Liver (tissue), 3 donors: Measurements from ENCODE around the gene SEPHS1.

ENCODE experiments used
- EGR1 ChIP-seq, 2 donors: IDR thresholded peaks; 2 replicates each; pipeline ENCODE4 v1.6.1; 2016 to 2018; ENCODE audit warnings: antibody characterized with exemption in 2 of 2, low read depth in 2 of 2
- GABPA ChIP-seq, 2 donors: IDR thresholded peaks in 1 of 2; conservative IDR thresholded peaks in 1 of 2; 2 replicates each; pipeline ENCODE4 v1.6.1; 2016; ENCODE audit warnings: antibody characterized with exemption in 2 of 2, mild to moderate bottlenecking in 1 of 2, moderate library complexity in 1 of 2
- HNF4A ChIP-seq, 2 donors: conservative IDR thresholded peaks; 2 replicates each; pipeline ENCODE4 v1.6.1; 2016; ENCODE audit warnings: antibody characterized with exemption in 2 of 2, mild to moderate bottlenecking in 2 of 2
- RAD21 ChIP-seq, 2 donors: IDR thresholded peaks; 2 replicates each; pipeline ENCODE4 v1.6.1; 2016; ENCODE audit warnings: antibody characterized with exemption in 2 of 2, mild to moderate bottlenecking in 2 of 2
- RXRA ChIP-seq, 2 donors: IDR thresholded peaks; 2 replicates each; pipeline ENCODE4 v1.6.1; 2017 to 2018; ENCODE audit warnings: antibody characterized with exemption in 2 of 2, mild to moderate bottlenecking in 1 of 2
- SP1 ChIP-seq: IDR thresholded peaks from 2 replicates; pipeline ENCODE4 v1.6.1; 2018; ENCODE audit warnings: antibody characterized with exemption, mild to moderate bottlenecking
- TAF1 ChIP-seq: conservative IDR thresholded peaks from 2 replicates; pipeline ENCODE4 v1.6.1; 2016; ENCODE audit warnings: antibody characterized with exemption, mild to moderate bottlenecking
- TF ChIP-seq, protein P1 (sequence below): IDR thresholded peaks from 2 replicates; pipeline ENCODE4 v1.6.1; 2016; ENCODE audit warnings: antibody characterized with exemption, mild to moderate bottlenecking
- TF ChIP-seq, protein P2 (sequence below): IDR thresholded peaks from 2 replicates; pipeline ENCODE4 v1.6.1; 2016; ENCODE audit warnings: antibody characterized with exemption
- TF ChIP-seq, protein P3 (sequence below): fragments of 150-350 bp; IDR thresholded peaks from 2 replicates; pipeline ENCODE4 v1.5.1; 2017; ENCODE audit warnings: improper control_type of control experiment, low read depth, low read length; ENCODE audit not compliant: missing input control
- TF ChIP-seq, protein P4 (sequence below): IDR thresholded peaks from 2 replicates; pipeline ENCODE4 v1.6.1; 2016; ENCODE audit warnings: antibody characterized with exemption
- donor health status: healthy.
- donor health status: healthy.

DNA sequence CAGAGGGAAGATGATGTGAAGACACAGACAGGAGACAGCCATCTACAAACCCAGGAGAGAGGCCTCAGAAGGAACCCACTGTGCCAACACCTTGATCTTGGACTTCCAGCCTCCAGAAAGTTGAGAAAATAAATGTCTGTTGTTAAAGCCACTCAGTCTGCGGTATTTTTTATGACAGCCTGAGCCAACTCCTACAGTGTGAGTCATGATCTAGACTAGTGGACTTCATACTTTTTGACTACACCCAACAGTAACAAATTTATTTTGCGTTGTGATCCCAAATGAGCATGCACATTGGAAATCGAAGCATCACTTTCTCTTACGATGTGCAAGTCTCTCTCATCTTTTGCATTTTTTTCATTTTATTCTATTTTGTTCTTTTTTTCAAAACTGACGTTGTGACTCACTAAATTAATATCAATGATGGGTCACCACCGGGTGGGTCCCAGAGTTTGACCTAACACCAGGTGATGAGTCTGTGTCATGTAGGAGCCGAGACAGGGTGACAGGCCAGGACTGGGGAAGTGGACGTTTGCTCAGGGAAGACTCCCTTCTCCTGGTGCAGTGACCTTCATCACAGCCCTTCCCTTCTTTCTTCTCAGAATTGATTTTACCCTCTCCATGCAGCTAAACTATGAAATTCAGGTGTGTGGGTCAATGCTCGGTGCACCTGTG lies 77.1 kb downstream of the SEPHS1 start:
- TF ChIP-seq, protein P1, sequence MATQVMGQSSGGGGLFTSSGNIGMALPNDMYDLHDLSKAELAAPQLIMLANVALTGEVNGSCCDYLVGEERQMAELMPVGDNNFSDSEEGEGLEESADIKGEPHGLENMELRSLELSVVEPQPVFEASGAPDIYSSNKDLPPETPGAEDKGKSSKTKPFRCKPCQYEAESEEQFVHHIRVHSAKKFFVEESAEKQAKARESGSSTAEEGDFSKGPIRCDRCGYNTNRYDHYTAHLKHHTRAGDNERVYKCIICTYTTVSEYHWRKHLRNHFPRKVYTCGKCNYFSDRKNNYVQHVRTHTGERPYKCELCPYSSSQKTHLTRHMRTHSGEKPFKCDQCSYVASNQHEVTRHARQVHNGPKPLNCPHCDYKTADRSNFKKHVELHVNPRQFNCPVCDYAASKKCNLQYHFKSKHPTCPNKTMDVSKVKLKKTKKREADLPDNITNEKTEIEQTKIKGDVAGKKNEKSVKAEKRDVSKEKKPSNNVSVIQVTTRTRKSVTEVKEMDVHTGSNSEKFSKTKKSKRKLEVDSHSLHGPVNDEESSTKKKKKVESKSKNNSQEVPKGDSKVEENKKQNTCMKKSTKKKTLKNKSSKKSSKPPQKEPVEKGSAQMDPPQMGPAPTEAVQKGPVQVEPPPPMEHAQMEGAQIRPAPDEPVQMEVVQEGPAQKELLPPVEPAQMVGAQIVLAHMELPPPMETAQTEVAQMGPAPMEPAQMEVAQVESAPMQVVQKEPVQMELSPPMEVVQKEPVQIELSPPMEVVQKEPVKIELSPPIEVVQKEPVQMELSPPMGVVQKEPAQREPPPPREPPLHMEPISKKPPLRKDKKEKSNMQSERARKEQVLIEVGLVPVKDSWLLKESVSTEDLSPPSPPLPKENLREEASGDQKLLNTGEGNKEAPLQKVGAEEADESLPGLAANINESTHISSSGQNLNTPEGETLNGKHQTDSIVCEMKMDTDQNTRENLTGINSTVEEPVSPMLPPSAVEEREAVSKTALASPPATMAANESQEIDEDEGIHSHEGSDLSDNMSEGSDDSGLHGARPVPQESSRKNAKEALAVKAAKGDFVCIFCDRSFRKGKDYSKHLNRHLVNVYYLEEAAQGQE, result no peak
- TF ChIP-seq, protein P2, sequence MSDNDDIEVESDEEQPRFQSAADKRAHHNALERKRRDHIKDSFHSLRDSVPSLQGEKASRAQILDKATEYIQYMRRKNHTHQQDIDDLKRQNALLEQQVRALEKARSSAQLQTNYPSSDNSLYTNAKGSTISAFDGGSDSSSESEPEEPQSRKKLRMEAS, result no peak
- TF ChIP-seq HNF4A (conservative IDR thresholded peaks at IDR 0.05) (no peak), EGR1 (IDR thresholded peaks at IDR 0.05; ENCODE audit: low read depth in 2 of 2) (no peak), SP1 (no peak), RXRA (IDR thresholded peaks at IDR 0.05) (no peak), GABPA (IDR thresholded peaks at IDR 0.05 in 1 of 2, conservative IDR thresholded peaks at IDR 0.05 in 1 of 2) (no peak), RAD21 (IDR thresholded peaks at IDR 0.05) (no peak), TAF1 (no peak)
- TF ChIP-seq, protein P3, sequence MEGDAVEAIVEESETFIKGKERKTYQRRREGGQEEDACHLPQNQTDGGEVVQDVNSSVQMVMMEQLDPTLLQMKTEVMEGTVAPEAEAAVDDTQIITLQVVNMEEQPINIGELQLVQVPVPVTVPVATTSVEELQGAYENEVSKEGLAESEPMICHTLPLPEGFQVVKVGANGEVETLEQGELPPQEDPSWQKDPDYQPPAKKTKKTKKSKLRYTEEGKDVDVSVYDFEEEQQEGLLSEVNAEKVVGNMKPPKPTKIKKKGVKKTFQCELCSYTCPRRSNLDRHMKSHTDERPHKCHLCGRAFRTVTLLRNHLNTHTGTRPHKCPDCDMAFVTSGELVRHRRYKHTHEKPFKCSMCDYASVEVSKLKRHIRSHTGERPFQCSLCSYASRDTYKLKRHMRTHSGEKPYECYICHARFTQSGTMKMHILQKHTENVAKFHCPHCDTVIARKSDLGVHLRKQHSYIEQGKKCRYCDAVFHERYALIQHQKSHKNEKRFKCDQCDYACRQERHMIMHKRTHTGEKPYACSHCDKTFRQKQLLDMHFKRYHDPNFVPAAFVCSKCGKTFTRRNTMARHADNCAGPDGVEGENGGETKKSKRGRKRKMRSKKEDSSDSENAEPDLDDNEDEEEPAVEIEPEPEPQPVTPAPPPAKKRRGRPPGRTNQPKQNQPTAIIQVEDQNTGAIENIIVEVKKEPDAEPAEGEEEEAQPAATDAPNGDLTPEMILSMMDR, result no peak
- TF ChIP-seq, protein P4, sequence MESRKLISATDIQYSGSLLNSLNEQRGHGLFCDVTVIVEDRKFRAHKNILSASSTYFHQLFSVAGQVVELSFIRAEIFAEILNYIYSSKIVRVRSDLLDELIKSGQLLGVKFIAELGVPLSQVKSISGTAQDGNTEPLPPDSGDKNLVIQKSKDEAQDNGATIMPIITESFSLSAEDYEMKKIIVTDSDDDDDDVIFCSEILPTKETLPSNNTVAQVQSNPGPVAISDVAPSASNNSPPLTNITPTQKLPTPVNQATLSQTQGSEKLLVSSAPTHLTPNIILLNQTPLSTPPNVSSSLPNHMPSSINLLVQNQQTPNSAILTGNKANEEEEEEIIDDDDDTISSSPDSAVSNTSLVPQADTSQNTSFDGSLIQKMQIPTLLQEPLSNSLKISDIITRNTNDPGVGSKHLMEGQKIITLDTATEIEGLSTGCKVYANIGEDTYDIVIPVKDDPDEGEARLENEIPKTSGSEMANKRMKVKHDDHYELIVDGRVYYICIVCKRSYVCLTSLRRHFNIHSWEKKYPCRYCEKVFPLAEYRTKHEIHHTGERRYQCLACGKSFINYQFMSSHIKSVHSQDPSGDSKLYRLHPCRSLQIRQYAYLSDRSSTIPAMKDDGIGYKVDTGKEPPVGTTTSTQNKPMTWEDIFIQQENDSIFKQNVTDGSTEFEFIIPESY, result no peak
